HepG2 (cell line): ENCODE results near the gene BANP. TPM values are rescaled to one million over a fixed set of nuclear protein-coding genes. Genes with fewer than 3 reads are reported as not detected.

Experiments
- ATAC-seq: fragments of 200-7000 bp; cut with Tn5 transposase; 3 replicates; pipeline ENCODE4 v1.9.1; 2020; ENCODE audit warnings: mild to moderate bottlenecking, moderate library complexity
- BruUV-seq: library from RNA; stranded (reverse); fragments of 400-500 nt; replicated peaks from 2 replicates; lab custom pipeline; 2021; lab: Mats Ljungman, UMichigan
- CTCF ChIA-PET: fragments of 300-600 bp; formaldehyde crosslinking; extraction: SDS; loops from one replicate; lab custom pipeline; 2021; ENCODE audit warnings: low total read pairs, inconsistent platforms, low intra/inter-chr PET ratio; lab: Yijun Ruan, JAX
- POLR2A ChIA-PET: fragments of 350-600 bp; sonication (Branson Sonifier 250); formaldehyde crosslinking; loops from one replicate; lab custom pipeline; 2020; ENCODE audit warnings: antibody characterized with exemption, inconsistent platforms; lab: Yijun Ruan, JAX
- DNase-seq: peaks from one replicate; pipeline ENCODE4 v3.0.0-alpha.2; 2015; ENCODE audit warnings: low spot score
- FAIRE-seq: peaks from 3 replicates; lab custom pipeline; 2011; peaks lifted over from hg19 to GRCh38; lab: Jason Lieb, UNC
- H2AFZ ChIP-seq: one replicate; pipeline ENCODE4 v1.6.1; 2011; ENCODE audit warnings: low read length, inconsistent platforms
- H3K27ac ChIP-seq: fragments of 300-600 bp; 3 replicates; pipeline ENCODE4 v1.8.0; 2011; ENCODE audit warnings: mixed run types, mild to moderate bottlenecking, mixed read lengths, low read length, inconsistent platforms; ENCODE audit not compliant: insufficient read depth; ENCODE audit errors: extremely low read length
- H3K27me3 ChIP-seq, 2 experiments: fragments of 200-600 bp in 1 of 2; 2 replicates in 1 of 2; 3 replicates in 1 of 2; pipeline versions ENCODE4 v1.6.0 to v1.8.0; 2011; ENCODE audit warnings: low read length in 2 of 2, mild to moderate bottlenecking in 2 of 2, moderate library complexity in 2 of 2, inconsistent platforms in 1 of 2; ENCODE audit not compliant: insufficient read depth in 2 of 2, control insufficient read depth in 1 of 2
- H3K36me3 ChIP-seq, 2 experiments: fragments of 200-600 bp in 1 of 2; replicated peaks in 1 of 2; 2 replicates in 1 of 2; 3 replicates in 1 of 2; pipeline versions ENCODE4 v1.5.1 to v1.8.0; 2011; ENCODE audit warnings: low read length in 2 of 2, inconsistent platforms in 1 of 2; ENCODE audit not compliant: insufficient read depth in 2 of 2, control insufficient read depth in 1 of 2
- H3K4me1 ChIP-seq: 2 replicates; pipeline ENCODE4 v1.5.1; 2012; ENCODE audit warnings: low read length, inconsistent platforms; ENCODE audit not compliant: insufficient read depth
- H3K4me2 ChIP-seq: 2 replicates; pipeline ENCODE4 v1.6.0; 2011; ENCODE audit warnings: low read depth, low read length, inconsistent platforms
- H3K4me3 ChIP-seq, 3 experiments: fragments of 200-600 bp in 1 of 3; sonication (generic), shearing (Covaris generic) in 1 of 3; replicated peaks in 1 of 3; 2 replicates each; pipeline ENCODE4 v1.5.1; 2011 to 2016; ENCODE audit warnings: low read length in 3 of 3, inconsistent platforms in 2 of 3, low read depth in 2 of 3, mild to moderate bottlenecking in 2 of 3, control low read depth in 1 of 3, mixed read lengths in 1 of 3; ENCODE audit not compliant: insufficient read depth in 1 of 3
- H3K79me2 ChIP-seq: one replicate; pipeline ENCODE4 v1.6.1; 2011; ENCODE audit warnings: low read length, inconsistent platforms; ENCODE audit not compliant: insufficient read depth
- H3K9ac ChIP-seq: 2 replicates; pipeline ENCODE4 v1.6.0; 2011; ENCODE audit warnings: mild to moderate bottlenecking, low read depth, low read length, inconsistent platforms; ENCODE audit not compliant: insufficient read depth
- H3K9me3 ChIP-seq: 2 replicates; pipeline ENCODE4 v1.5.1; 2012; ENCODE audit warnings: mild to moderate bottlenecking, low read length
- H4K20me1 ChIP-seq: 2 replicates; pipeline ENCODE4 v1.6.0; 2011; ENCODE audit warnings: inconsistent platforms, mild to moderate bottlenecking, low read length, moderate library complexity; ENCODE audit not compliant: insufficient read depth
- ASH2L ChIP-seq: fragments of 300-600, 200-600 bp; sonication (generic); IDR thresholded peaks from 2 replicates; pipeline ENCODE4 v1.7.0; 2017; ENCODE audit warnings: low read depth, mild to moderate bottlenecking, moderate library complexity, mixed read lengths, low read length; ENCODE audit not compliant: insufficient read length
- ATF3 ChIP-seq: sonication (generic); formaldehyde crosslinking; IDR thresholded peaks from 2 replicates; pipeline ENCODE4 v1.4.0; 2020; ENCODE audit warnings: missing genetic modification reagents
- ELK4 ChIP-seq: sonication (generic); formaldehyde crosslinking; IDR thresholded peaks from 2 replicates; pipeline ENCODE4 v1.9.0; 2021; ENCODE audit warnings: missing genetic modification reagents, borderline replicate concordance
- ETV6 ChIP-seq: sonication (generic); formaldehyde crosslinking; conservative IDR thresholded peaks from 2 replicates; pipeline ENCODE4 v1.4.0; 2020; ENCODE audit warnings: missing genetic modification reagents
- IKZF1 ChIP-seq: fragments of 450-650 bp; IDR thresholded peaks from 2 replicates; pipeline ENCODE4 v1.7.1; 2016
- MED1 ChIP-seq: sonication (generic); formaldehyde crosslinking; IDR thresholded peaks from 2 replicates; pipeline ENCODE4 v1.4.0; 2020; ENCODE audit warnings: missing genetic modification reagents
- POLR2A ChIP-seq, 2 experiments: IDR thresholded peaks; 2 replicates each; pipeline ENCODE4 v1.6.1; 2011; ENCODE audit warnings: low read depth in 2 of 2, low read length in 2 of 2, mild to moderate bottlenecking in 1 of 2, moderate library complexity in 1 of 2; ENCODE audit not compliant: insufficient read depth in 1 of 2
- POLR2G ChIP-seq: fragments of 200-400 bp; formaldehyde crosslinking; IDR thresholded peaks from 2 replicates; pipeline ENCODE4 v1.6.1; 2018; ENCODE audit warnings: mild to moderate bottlenecking, low read depth, low read length, moderate library complexity
- SIX1 ChIP-seq: sonication (generic); formaldehyde crosslinking; IDR thresholded peaks from 2 replicates; pipeline ENCODE4 v1.4.0; 2020; ENCODE audit warnings: missing genetic modification reagents, borderline replicate concordance
- SNAI1 ChIP-seq: sonication (generic); formaldehyde crosslinking; IDR thresholded peaks from 2 replicates; pipeline ENCODE4 v1.5.0; 2020; ENCODE audit warnings: mild to moderate bottlenecking, missing genetic modification reagents, borderline replicate concordance
- TMF1 ChIP-seq: sonication (generic); formaldehyde crosslinking; IDR thresholded peaks from 2 replicates; pipeline ENCODE4 v1.8.1; 2022; ENCODE audit warnings: low read depth, missing genetic modification reagents
- ZBTB2 ChIP-seq: sonication (generic); formaldehyde crosslinking; IDR thresholded peaks from 2 replicates; pipeline ENCODE4 v1.8.0; 2022; ENCODE audit warnings: low read depth, missing genetic modification reagents
- ZNF431 ChIP-seq: sonication (generic); formaldehyde crosslinking; IDR thresholded peaks from 2 replicates; pipeline ENCODE4 v1.9.0; 2022; ENCODE audit warnings: missing genetic modification reagents, low read depth, mild to moderate bottlenecking, borderline replicate concordance
- ZNF577 ChIP-seq: sonication (generic); formaldehyde crosslinking; IDR thresholded peaks from 2 replicates; pipeline ENCODE4 v1.4.0; 2020; ENCODE audit warnings: mild to moderate bottlenecking, low read depth, missing genetic modification reagents, borderline replicate concordance
- ZNF597 ChIP-seq: sonication (generic); formaldehyde crosslinking; IDR thresholded peaks from 2 replicates; pipeline ENCODE4 v1.5.0; 2020; ENCODE audit warnings: missing genetic modification reagents
- ZNF672 ChIP-seq: sonication (generic); formaldehyde crosslinking; IDR thresholded peaks from 2 replicates; pipeline ENCODE4 v1.8.1; 2022; ENCODE audit warnings: missing genetic modification reagents
- ZNF773 ChIP-seq: sonication (generic); formaldehyde crosslinking; IDR thresholded peaks from 2 replicates; pipeline ENCODE4 v1.4.0; 2020; ENCODE audit warnings: missing genetic modification reagents, borderline replicate concordance
- WGBS: methylation state at CpG from one replicate; pipeline ENCODE4 v1.1.6; 2017; ENCODE audit warnings: low lambda C conversion rate; 5-methylcytosine and 5-hydroxymethylcytosine counted together
- in situ Hi-C: cut with HindIII; loops from 2 replicates; pipeline ENCODE4 v1.10.0; 2017; ENCODE audit warnings: low pct_unique_long_range_greater_than_20kb; ENCODE audit not compliant: extremely low pct_ligation_motif_present
- intact Hi-C: fragments of 100-400 bp; cut with micrococcal nuclease; formaldehyde crosslinking; loops from one replicate; pipeline ENCODE4 v1.10.0; 2022; ENCODE audit not compliant: unreplicated experiment
- polyA plus RNA-seq, 8 experiments: library from polyadenylated mRNA; depleted of rRNA in 3 of 8; stranded (reverse) in 7 of 8; unstranded in 1 of 8; fragments of >200 nt; fragmentation: Illumina TruSeq in 4 of 8; extraction: Trizol in 4 of 8; gene quantifications; 2 replicates each; pipeline versions ENCODE4 v1.2.1 to v1.2.3, GENCODE V29; 2011 to 2016; ENCODE audit warnings: low read depth in 4 of 8, missing spikeins in 1 of 8, mixed read lengths in 1 of 8; ENCODE audit not compliant: insufficient read depth in 1 of 8
- total RNA-seq, 5 experiments: library from RNA; depleted of rRNA; stranded (reverse); fragments of >200 nt; fragmentation: Illumina TruSeq; extraction: Trizol; gene quantifications; 2 replicates each; pipeline ENCODE4 v1.2.3, GENCODE V29; 2016; ENCODE audit warnings: low read depth in 1 of 5

The BANP gene
- total and polyA plus RNA-seq, 2 of the 13 experiments (the other 11 are each of a cell fraction or from before 2014, with no cell fraction given), result 20.2 to 23.8 TPM

GRCh38 chr16:87953308-87954215 lies 2.3 kb downstream of the BANP start:
- Histone ChIP-seq H3K27me3 (no peaks in the 10 kb centered on the region), H3K4me3 (no peak overlapping the region), H3K9me3 (no peaks in the 10 kb centered on the region), H3K4me2 (peak overlapping the region; percentile 18), H3K79me2 (peaks cover 62% of the 10 kb centered on the region), H3K4me1 (peaks cover 65% of the 10 kb centered on the region), H3K36me3 (peaks cover 6 to 31% of the 10 kb centered on the region in 2 experiments; a peak in 4 of 5 replicates), H3K27ac (no peak overlapping the region), H3K9ac (peak overlapping the region; percentile 99), H2AFZ (no peak overlapping the region), H4K20me1 (0 out of 2 replicates have a peak, but pooled peaks cover 5% of the 10 kb centered on the region)
- no peak for FAIRE-seq
- in situ Hi-C loops (no loop called here), intact Hi-C loops (no loop called here)
- no peak for ATAC-seq
- no TSS peak for BruUV-seq
- ChIA-PET POLR2A (interaction anchor here (0.6 to 6.0 kb wide), 3 partner anchors 13 to 161 kb away, joined by 5 to 110 read pairs (median 5); partner anchors contain the start of gene CA5A), CTCF (no interaction called here)
- WGBS, result 92% methylated on average over 15 of the region's 15 CpGs
- no peak for DNase-seq
- TF ChIP-seq SIX1 (CRISPR knock-in tag) (no peak), ZNF672 (CRISPR knock-in tag) (no peak), ELK4 (no peak), POLR2G (peak; percentile 24; the same call in 1 of the 2 replicates), SNAI1 (no peak), ATF3 (CRISPR knock-in tag) (no peak), ZNF431 (CRISPR knock-in tag) (no peak), POLR2A (IDR thresholded peaks at IDR 0.05; ENCODE audit: insufficient read depth in 1 of 2, low read depth in 2 of 2, low read length in 2 of 2) (peak in 1 of 2 experiments; percentile 27; a peak in 2 of 4 replicates), ZNF597 (no peak), ZBTB2 (CRISPR knock-in tag) (no peak), ETV6 (no peak), IKZF1 (no peak), ASH2L (no peak), MED1 (CRISPR knock-in tag) (no peak), ZNF577 (no peak), TMF1 (CRISPR knock-in tag) (no peak), ZNF773 (CRISPR knock-in tag) (no peak)
